ENCODE results near the gene SACM1L.
"Not testable (repeated sequence)": the region's sequence is repeated elsewhere in the genome, so short reads cannot be mapped to it uniquely, and the experiment has no call there.

SACM1L gene

DNA sequence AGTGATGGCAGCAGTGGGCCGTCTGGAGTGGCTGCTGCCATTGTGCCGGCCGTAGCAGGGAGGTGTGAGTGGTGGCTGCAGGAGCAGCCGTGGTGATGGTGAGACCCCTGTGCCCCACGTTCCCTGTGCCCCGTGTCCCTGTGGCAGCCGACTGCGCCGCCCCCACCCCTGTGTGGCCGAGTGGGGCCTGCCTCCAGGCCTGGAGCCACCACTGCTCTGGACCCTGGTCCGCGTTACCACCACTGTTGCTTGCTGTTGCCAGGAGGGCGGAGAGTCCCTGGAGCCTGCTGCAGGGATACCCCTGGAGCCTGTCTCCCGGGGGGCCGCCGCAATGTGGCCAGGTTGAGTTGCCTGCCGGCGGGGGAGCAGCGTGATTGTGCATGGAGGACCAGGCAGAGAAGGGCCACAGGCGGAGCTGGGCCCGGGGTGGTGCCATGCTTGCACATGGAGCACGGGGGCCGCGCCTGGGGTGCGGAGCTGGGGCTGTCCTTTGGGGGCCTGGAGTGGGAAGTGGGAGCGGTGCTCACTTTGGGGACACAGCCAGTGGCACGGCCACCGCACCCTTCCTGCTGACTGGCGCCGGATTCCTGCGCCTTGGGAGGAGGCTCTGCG lies 57.1 kb downstream of the SACM1L start:
- TF ChIP-seq, protein P1, sequence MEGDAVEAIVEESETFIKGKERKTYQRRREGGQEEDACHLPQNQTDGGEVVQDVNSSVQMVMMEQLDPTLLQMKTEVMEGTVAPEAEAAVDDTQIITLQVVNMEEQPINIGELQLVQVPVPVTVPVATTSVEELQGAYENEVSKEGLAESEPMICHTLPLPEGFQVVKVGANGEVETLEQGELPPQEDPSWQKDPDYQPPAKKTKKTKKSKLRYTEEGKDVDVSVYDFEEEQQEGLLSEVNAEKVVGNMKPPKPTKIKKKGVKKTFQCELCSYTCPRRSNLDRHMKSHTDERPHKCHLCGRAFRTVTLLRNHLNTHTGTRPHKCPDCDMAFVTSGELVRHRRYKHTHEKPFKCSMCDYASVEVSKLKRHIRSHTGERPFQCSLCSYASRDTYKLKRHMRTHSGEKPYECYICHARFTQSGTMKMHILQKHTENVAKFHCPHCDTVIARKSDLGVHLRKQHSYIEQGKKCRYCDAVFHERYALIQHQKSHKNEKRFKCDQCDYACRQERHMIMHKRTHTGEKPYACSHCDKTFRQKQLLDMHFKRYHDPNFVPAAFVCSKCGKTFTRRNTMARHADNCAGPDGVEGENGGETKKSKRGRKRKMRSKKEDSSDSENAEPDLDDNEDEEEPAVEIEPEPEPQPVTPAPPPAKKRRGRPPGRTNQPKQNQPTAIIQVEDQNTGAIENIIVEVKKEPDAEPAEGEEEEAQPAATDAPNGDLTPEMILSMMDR (IDR thresholded peaks at IDR 0.05; ENCODE audit: low read depth, low read length), result no peak
- no peak for DNase-seq (ENCODE audit: extremely low read depth, low read depth)

DNA sequence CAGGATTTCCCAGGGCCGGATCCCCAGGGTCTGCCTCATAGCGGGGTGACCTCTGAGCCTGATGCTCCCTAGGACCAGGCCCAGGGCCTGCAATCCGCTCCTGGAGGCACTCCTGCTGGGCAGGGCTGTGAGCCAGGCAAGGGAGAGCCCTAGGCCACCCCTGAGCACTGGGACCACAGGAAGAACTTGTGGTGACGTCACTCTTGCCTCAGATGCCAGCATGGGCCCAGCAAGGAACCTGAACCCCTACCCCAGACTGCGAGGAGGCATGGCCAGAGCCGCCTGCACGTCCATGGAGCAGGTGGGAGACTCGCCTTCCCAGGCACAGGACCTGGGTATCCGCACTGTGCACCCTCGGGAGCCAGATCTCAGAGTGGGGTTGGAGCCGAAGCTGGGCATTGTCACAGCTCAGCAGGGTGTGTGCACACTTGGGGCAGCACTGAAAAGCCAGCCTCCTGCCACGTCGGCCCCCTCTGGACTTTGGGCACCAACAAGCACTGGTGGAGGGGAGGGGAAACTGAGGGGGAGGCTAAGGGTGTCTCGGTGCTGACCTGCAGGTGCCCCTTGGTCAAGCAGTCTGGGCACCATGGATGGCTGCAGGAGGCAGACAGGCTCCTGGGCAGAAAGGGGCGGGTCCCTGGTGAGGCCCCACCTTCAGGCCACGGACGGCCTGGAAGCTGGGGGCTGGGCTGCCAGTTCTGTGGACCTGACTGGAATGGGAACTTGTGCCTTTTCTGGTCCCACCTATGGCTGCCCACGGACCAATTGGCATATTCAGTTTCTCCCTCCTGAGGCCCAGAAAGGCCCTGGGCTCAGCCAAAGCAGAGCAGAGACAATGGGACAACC lies 57.8 kb downstream of the SACM1L start:
- TF ChIP-seq, protein P1 (IDR thresholded peaks at IDR 0.05; ENCODE audit: low read depth, low read length), result no peak
- no peak for DNase-seq (ENCODE audit: extremely low read depth, low read depth)

DNA sequence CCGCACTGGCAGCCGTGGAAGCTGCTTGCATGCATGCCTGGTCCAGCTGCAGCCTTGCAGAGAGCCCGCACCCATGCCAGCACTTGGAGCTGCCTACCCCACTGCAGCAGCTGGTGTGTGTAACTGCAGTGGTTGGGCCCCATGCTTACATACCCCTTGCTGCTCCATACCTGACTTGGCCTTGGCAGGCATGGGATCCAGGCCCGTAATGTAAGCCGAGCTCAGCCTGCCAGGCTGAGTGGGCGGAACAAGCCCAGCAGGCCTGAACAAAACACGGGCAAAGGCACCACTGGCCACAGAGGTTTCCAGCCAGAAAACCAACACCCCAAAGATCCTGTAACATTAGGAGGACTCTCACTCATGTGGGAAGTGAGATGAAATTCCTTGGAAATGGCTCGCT lies 58.9 kb downstream of the SACM1L start:
- TF ChIP-seq, protein P1 (IDR thresholded peaks at IDR 0.05; ENCODE audit: low read depth, low read length), result no peak

DNA sequence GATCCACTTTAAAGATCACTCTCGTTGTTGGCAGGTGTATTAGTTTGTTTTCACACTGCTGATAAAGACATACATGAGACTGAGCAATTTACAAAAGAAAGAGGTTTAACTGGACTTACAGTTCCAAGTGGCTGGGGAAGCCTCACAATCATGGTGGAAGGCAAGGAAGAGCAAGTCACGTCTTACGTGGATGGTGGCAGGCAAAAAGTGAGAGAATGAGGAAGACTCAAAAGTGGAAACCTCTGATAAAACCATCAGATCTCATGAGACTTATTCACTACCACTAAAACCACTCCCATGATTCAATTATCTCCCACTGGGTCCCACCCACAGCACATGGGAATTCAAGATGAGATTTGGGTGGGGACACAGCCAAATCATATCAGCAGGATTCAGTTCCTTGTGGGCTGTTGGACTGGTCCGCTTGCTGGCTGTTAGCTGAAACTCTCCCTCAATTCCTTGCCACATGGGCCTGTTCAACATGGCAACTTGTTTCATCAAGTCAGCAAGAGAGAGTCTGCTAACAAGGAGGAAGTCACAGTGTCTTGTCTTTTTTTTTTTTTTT lies 59.9 kb downstream of the SACM1L start:
- not testable (repeated sequence) for DNase-seq (ENCODE audit: extremely low read depth, low read depth)

More for the DNA sequence above, 58.9 kb downstream of the SACM1L start:
- DNase-seq (ENCODE audit: extremely low read depth, low read depth), result no peak

DNA sequence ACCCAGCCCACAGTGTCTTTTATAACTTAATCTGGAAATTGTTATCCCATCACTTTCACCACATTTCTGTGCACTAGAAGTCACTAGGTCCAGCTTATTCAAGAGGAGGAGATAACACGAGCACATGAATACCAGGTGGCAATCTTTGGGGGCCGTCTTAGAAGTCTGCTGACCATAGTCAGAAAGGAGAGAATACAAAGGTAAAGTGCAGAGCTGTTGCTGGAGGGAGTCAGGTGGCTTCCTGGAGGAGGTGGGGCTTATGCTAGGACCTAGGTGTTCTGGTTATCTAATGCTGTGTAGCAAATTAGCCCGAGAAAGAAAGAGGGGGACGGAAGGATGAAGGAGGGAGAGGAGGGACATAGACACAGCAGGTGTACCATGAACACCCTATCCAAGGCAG lies 60.7 kb downstream of the SACM1L start:
- TF ChIP-seq, protein P1 (IDR thresholded peaks at IDR 0.05; ENCODE audit: low read depth, low read length), result no peak
- DNase-seq (ENCODE audit: extremely low read depth, low read depth), result no peak

DNA sequence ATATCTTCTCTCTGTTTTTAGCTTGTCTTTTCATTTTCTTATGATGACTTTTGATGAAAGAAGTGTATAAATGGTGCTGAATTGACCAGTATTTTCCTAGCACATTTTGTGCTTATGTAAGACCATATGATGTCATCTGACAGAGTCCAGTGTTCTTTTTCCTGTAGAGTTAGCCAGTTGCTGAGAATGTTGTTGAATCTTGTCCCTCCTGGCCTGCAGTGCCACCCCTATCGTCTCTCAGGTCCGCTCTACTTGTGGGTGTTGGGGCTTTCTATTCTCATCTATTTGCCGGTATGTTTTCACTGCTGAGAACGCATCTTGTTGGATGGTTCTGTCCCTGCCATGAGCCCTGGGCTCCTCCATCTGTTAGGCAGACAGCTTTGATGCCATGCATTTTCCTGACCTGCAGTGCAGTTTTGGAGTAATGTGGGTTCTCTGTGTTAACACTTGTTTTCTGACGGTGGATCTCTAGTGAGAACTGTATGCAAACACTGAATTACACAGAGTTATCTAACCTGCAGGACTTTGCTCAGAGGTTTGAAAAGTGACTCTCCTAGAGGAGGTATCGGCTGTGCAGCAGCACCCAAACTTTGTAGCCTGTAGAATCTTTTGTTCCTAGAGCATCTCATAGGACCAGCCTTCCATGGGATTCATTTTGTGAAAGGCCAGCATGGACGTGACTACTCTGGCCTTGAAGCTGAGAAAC lies 62.5 kb downstream of the SACM1L start:
- TF ChIP-seq, protein P1 (IDR thresholded peaks at IDR 0.05; ENCODE audit: low read depth, low read length), result no peak
- DNase-seq (ENCODE audit: extremely low read depth, low read depth), result no peak

DNA sequence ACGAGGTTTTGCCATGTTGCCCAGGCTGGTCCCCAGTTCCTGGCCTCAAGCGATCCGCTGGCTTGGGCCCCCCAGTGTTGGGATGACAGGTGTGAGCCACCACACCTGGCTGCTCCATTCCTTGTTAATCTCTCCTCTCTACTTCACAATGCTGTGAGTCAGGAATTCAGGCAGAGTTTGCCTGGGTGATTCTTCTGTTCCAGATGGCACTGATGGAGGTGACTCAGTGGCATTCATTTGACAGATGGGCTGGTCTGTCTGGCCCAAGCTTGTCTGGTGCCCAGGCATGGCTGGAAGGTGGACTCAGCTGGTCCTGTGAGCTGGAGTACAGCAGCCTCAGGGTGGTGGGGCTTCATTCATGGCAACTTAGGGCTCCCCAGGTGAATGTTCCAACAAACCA lies 63.9 kb downstream of the SACM1L start:
- TF ChIP-seq, protein P1 (IDR thresholded peaks at IDR 0.05; ENCODE audit: low read depth, low read length), result no peak
- no peak for DNase-seq (ENCODE audit: extremely low read depth, low read depth)
